K562 (cell line): Measurements from ENCODE around the gene SGCG.

Experiments used
- BRD4 ChIP-seq: fragments of 200-600 bp; sonication (generic); IDR thresholded peaks from 2 replicates; pipeline ENCODE4 v1.6.1; 2017; ENCODE audit warnings: inconsistent platforms
- EZH2 ChIP-seq: IDR thresholded peaks from 2 replicates; pipeline ENCODE4 v1.6.1; 2012; ENCODE audit warnings: low read depth, mild to moderate bottlenecking, inconsistent platforms, low read length, borderline replicate concordance
- HCFC1 ChIP-seq: IDR thresholded peaks from 2 replicates; pipeline ENCODE4 v1.6.1; 2012; ENCODE audit warnings: low read depth, low read length, improper control_type of control experiment
- IFI16 ChIP-seq: fragments of 250-450 bp; sonication (Bioruptor Pico); IDR thresholded peaks from 2 replicates; pipeline ENCODE4 v2.1.2; 2022; ENCODE audit warnings: mild to moderate bottlenecking, inconsistent platforms
- NFYB ChIP-seq: IDR thresholded peaks from 2 replicates; pipeline ENCODE4 v1.6.1; 2011; ENCODE audit warnings: mild to moderate bottlenecking, moderate library complexity; ENCODE audit not compliant: insufficient read length; ENCODE audit errors: extremely low read depth
- NRF1 ChIP-seq, 2 experiments: fragments of 450-650 bp; IDR thresholded peaks in 1 of 2; conservative IDR thresholded peaks in 1 of 2; 2 replicates each; pipeline ENCODE4 v1.6.1; 2014; ENCODE audit warnings: mild to moderate bottlenecking in 2 of 2
- POLR2AphosphoS5 ChIP-seq: IDR thresholded peaks from 2 replicates; pipeline ENCODE4 v1.6.1; 2011; ENCODE audit warnings: mild to moderate bottlenecking, low read depth, low read length, moderate library complexity; ENCODE audit not compliant: control insufficient read depth, insufficient read depth
- SP2 ChIP-seq: IDR thresholded peaks from 2 replicates; pipeline ENCODE4 v1.6.1; 2011; ENCODE audit warnings: mild to moderate bottlenecking, low read depth, low read length, moderate library complexity; ENCODE audit not compliant: poor library complexity, severe bottlenecking; ENCODE audit errors: extremely low read depth
- TF ChIP-seq, protein P1 (sequence below), 3 experiments: IDR thresholded peaks in 2 of 3; conservative IDR thresholded peaks in 1 of 3; 2 replicates each; pipeline ENCODE4 v1.5.1; 2011 to 2012; ENCODE audit warnings: low read length in 3 of 3, mild to moderate bottlenecking in 3 of 3, control low read depth in 2 of 3, improper control_type of control experiment in 1 of 3, inconsistent platforms in 1 of 3, low read depth in 1 of 3, mixed read lengths in 1 of 3, moderate library complexity in 1 of 3; ENCODE audit not compliant: insufficient read depth in 2 of 3
- TF ChIP-seq, protein P2 (sequence below): sonication (generic); formaldehyde crosslinking; IDR thresholded peaks from 2 replicates; pipeline ENCODE4 v1.8.1; 2023; ENCODE audit warnings: mild to moderate bottlenecking, missing genetic modification reagents
- TF ChIP-seq, protein P3 (sequence below): sonication (generic); formaldehyde crosslinking; IDR thresholded peaks from 2 replicates; pipeline ENCODE4 v1.9.0; 2022; ENCODE audit warnings: mild to moderate bottlenecking, missing genetic modification reagents
- TF ChIP-seq, protein P4 (sequence below), 2 experiments: fragments of 450-650 bp; IDR thresholded peaks; 2 replicates each; pipeline ENCODE4 v1.6.1; 2016

DNA sequence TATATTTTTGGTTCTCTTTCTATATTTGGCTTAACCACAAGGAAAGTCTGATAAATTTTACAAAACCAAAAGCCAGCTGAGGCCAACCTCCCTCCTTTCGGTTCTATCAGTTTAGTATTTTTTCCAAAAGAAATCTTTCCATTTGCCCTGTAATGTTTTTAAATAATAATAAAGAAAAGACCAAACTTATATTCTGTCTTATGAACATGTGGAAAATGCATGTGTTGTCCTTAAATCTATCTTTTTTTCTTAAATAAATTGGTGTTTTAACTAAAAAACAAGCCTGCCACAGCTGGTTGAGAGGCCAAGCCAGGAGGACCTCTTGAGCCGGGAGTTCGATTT lies 139.1 kb downstream of the SGCG start:
- TF ChIP-seq, protein P1, sequence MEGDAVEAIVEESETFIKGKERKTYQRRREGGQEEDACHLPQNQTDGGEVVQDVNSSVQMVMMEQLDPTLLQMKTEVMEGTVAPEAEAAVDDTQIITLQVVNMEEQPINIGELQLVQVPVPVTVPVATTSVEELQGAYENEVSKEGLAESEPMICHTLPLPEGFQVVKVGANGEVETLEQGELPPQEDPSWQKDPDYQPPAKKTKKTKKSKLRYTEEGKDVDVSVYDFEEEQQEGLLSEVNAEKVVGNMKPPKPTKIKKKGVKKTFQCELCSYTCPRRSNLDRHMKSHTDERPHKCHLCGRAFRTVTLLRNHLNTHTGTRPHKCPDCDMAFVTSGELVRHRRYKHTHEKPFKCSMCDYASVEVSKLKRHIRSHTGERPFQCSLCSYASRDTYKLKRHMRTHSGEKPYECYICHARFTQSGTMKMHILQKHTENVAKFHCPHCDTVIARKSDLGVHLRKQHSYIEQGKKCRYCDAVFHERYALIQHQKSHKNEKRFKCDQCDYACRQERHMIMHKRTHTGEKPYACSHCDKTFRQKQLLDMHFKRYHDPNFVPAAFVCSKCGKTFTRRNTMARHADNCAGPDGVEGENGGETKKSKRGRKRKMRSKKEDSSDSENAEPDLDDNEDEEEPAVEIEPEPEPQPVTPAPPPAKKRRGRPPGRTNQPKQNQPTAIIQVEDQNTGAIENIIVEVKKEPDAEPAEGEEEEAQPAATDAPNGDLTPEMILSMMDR (IDR thresholded peaks at IDR 0.05 in 2 of 3, conservative IDR thresholded peaks at IDR 0.05 in 1 of 3; ENCODE audit: insufficient read depth in 2 of 3, low read depth in 1 of 3, low read length in 3 of 3) = no peak
- TF ChIP-seq EZH2 (no peak), NFYB (no peak), HCFC1 (no peak), SP2 (no peak), IFI16 (no peak), NRF1 (conservative IDR thresholded peaks at IDR 0.05 in 1 of 2, IDR thresholded peaks at IDR 0.05 in 1 of 2) (no peak), BRD4 (no peak), POLR2AphosphoS5 (no peak)
- TF ChIP-seq, protein P2, sequence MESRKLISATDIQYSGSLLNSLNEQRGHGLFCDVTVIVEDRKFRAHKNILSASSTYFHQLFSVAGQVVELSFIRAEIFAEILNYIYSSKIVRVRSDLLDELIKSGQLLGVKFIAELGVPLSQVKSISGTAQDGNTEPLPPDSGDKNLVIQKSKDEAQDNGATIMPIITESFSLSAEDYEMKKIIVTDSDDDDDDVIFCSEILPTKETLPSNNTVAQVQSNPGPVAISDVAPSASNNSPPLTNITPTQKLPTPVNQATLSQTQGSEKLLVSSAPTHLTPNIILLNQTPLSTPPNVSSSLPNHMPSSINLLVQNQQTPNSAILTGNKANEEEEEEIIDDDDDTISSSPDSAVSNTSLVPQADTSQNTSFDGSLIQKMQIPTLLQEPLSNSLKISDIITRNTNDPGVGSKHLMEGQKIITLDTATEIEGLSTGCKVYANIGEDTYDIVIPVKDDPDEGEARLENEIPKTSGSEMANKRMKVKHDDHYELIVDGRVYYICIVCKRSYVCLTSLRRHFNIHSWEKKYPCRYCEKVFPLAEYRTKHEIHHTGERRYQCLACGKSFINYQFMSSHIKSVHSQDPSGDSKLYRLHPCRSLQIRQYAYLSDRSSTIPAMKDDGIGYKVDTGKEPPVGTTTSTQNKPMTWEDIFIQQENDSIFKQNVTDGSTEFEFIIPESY (CRISPR knock-in tag) = no peak
- TF ChIP-seq, protein P3, sequence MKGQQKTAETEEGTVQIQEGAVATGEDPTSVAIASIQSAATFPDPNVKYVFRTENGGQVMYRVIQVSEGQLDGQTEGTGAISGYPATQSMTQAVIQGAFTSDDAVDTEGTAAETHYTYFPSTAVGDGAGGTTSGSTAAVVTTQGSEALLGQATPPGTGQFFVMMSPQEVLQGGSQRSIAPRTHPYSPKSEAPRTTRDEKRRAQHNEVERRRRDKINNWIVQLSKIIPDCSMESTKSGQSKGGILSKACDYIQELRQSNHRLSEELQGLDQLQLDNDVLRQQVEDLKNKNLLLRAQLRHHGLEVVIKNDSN (CRISPR knock-in tag) = no peak
- TF ChIP-seq, protein P4, sequence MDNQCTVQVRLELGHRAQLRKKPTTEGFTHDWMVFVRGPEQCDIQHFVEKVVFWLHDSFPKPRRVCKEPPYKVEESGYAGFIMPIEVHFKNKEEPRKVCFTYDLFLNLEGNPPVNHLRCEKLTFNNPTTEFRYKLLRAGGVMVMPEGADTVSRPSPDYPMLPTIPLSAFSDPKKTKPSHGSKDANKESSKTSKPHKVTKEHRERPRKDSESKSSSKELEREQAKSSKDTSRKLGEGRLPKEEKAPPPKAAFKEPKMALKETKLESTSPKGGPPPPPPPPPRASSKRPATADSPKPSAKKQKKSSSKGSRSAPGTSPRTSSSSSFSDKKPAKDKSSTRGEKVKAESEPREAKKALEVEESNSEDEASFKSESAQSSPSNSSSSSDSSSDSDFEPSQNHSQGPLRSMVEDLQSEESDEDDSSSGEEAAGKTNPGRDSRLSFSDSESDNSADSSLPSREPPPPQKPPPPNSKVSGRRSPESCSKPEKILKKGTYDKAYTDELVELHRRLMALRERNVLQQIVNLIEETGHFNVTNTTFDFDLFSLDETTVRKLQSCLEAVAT (IDR thresholded peaks at IDR 0.05) = no peak
